Head of caudate nucleus (tissue), 42 donors: Measurements from ENCODE around the gene PRKAA1.
"Not testable (repeated sequence)": the region's sequence is repeated elsewhere in the genome, so short reads cannot be mapped to it uniquely, and the experiment has no call there.

Experiments used
- DNase-seq, 42 donors: peaks; one replicate each; pipeline versions ENCODE4 v3.0.0 to v3.0.0-alpha.2; 2020 to 2021; ENCODE audit warnings: mixed read lengths in 7 of 42
- intact Hi-C: fragments of 100-400 bp; cut with DNase I; formaldehyde crosslinking; loops from one replicate; pipeline ENCODE4 v1.15.0; 2022

Gene PRKAA1

GRCh38 chr5:40786664-40787063 is 11.5 kb downstream of the PRKAA1 start:
- intact Hi-C loops = not testable (repeated sequence)

GRCh38 chr5:40784916-40785315 is 13.3 kb downstream of the PRKAA1 start:
- no peak for DNase-seq
- intact Hi-C loops = no loop called here

More at GRCh38 chr5:40786664-40787063, 11.5 kb downstream of the PRKAA1 start:
- DNase-seq = not testable (repeated sequence)

- intact Hi-C loops = no loop called here
- no peak for DNase-seq
Measured at GRCh38 chr5:40784027-40784653, 14.0 kb downstream of the PRKAA1 start.

- no peak for DNase-seq
- intact Hi-C loops = no loop called here
Measured at GRCh38 chr5:40781843-40782409, 16.2 kb downstream of the PRKAA1 start.

GRCh38 chr5:40780858-40781257 is 17.3 kb downstream of the PRKAA1 start:
- intact Hi-C loops = no loop called here
- no peak for DNase-seq

GRCh38 chr5:40780199-40780598 is 18.0 kb downstream of the PRKAA1 start:
- DNase-seq = no peak
- intact Hi-C loops = no loop called here

- DNase-seq = no peak
- intact Hi-C loops = no loop called here
Measured at GRCh38 chr5:40779561-40779960, 18.6 kb downstream of the PRKAA1 start.

GRCh38 chr5:40778133-40778532 is 20.0 kb downstream of the PRKAA1 start:
- DNase-seq = no peak
- intact Hi-C loops = no loop called here

GRCh38 chr5:40776658-40776977 is 21.6 kb downstream of the PRKAA1 start:
- no peak for DNase-seq
- intact Hi-C loops = no loop called here

GRCh38 chr5:40775846-40776657 is 22.1 kb downstream of the PRKAA1 start:
- intact Hi-C loops = no loop called here
- DNase-seq = no peak

GRCh38 chr5:40775085-40775845 is 22.9 kb downstream of the PRKAA1 start:
- no peak for DNase-seq
- intact Hi-C loops = no loop called here

GRCh38 chr5:40774623-40775022 is 23.6 kb downstream of the PRKAA1 start:
- DNase-seq = no peak
- intact Hi-C loops = no loop called here

- DNase-seq = no peak
- intact Hi-C loops = no loop called here
Measured at GRCh38 chr5:40770764-40771163, 27.4 kb downstream of the PRKAA1 start.

GRCh38 chr5:40762705-40763104 is 35.5 kb downstream of the PRKAA1 start:
- no peak for DNase-seq
- intact Hi-C loops = no loop called here

- DNase-seq = no peak
- intact Hi-C loops = no loop called here
Measured at GRCh38 chr5:40757400-40757799, 40.8 kb downstream of the PRKAA1 start.

GRCh38 chr5:40755407-40756365 is 42.5 kb downstream of the PRKAA1 start, which contains the start of gene TTC33:
TSS of gene TTC33 (minus strand) at chr5:40755961. CDS start at chr5:40747018, 8,943 bp downstream.
- intact Hi-C loops = no loop called here
- peak; percentile 92 to 99 (median 98) for DNase-seq

- peak; percentile 48 to 92 (median 78) for DNase-seq
- intact Hi-C loops = no loop called here
Measured at GRCh38 chr5:40755093-40755406, 43.1 kb downstream of the PRKAA1 start.

GRCh38 chr5:40754381-40755092 is 43.6 kb downstream of the PRKAA1 start:
- DNase-seq = no peak
- intact Hi-C loops = no loop called here
